ENCODE measurements around the gene TMEM143. TPM values are rescaled to one million over a fixed set of nuclear protein-coding genes. Genes with fewer than 3 reads are reported as not detected.
"Not testable (repeated sequence)": the region's sequence is repeated elsewhere in the genome, so short reads cannot be mapped to it uniquely, and the experiment has no call there.

TMEM143 gene
- total RNA-seq, 2 experiments from 2014 or later = 24.8 to 26.1 TPM

GRCh38 chr19:48303866-48304265 lies 59.9 kb downstream of the TMEM143 start:
- H3K9me3 Mint-ChIP-seq = no peaks in the 10 kb centered on the region
- H3K27me3 Mint-ChIP-seq = peaks cover 2% of the 10 kb centered on the region
- ATAC-seq (ENCODE audit: low read depth) = no peak
- DNase-seq = no peak
- no peaks in the 10 kb centered on the region for H3K4me1 Mint-ChIP-seq
- no peak overlapping the region for H3K4me3 Mint-ChIP-seq
- no peaks in the 10 kb centered on the region for H3K36me3 Mint-ChIP-seq
- POLR2A ChIA-PET = no interaction called here
- no peak overlapping the region for H3K27ac Mint-ChIP-seq

- POLR2A ChIA-PET = no interaction called here
- Mint-ChIP-seq H3K9me3 (no peaks in the 10 kb centered on the region), H3K27me3 (peaks cover 2% of the 10 kb centered on the region), H3K27ac (no peak overlapping the region), H3K36me3 (no peaks in the 10 kb centered on the region), H3K4me1 (no peaks in the 10 kb centered on the region), H3K4me3 (no peak overlapping the region)
- no peak for DNase-seq
- no peak for ATAC-seq (ENCODE audit: low read depth)
Observed at GRCh38 chr19:48303367-48303766, 60.4 kb downstream of the TMEM143 start.

- no peaks in the 10 kb centered on the region for H3K9me3 Mint-ChIP-seq
- DNase-seq (no peak), ATAC-seq (ENCODE audit: low read depth) (no peak)
- H3K27me3 Mint-ChIP-seq = peaks cover 2% of the 10 kb centered on the region
- H3K36me3 Mint-ChIP-seq = no peaks in the 10 kb centered on the region
- POLR2A ChIA-PET = no interaction called here
- H3K4me1 Mint-ChIP-seq = no peaks in the 10 kb centered on the region
- no peak overlapping the region for H3K4me3 Mint-ChIP-seq
- no peak overlapping the region for H3K27ac Mint-ChIP-seq
Observed at GRCh38 chr19:48302600-48302959, 61.2 kb downstream of the TMEM143 start.

- Mint-ChIP-seq H3K4me3 (no peak overlapping the region), H3K27me3 (peaks cover 2% of the 10 kb centered on the region), H3K9me3 (no peaks in the 10 kb centered on the region), H3K36me3 (no peaks in the 10 kb centered on the region), H3K4me1 (no peaks in the 10 kb centered on the region), H3K27ac (no peak overlapping the region)
- POLR2A ChIA-PET = no interaction called here
- no peak for DNase-seq
- no peak for ATAC-seq (ENCODE audit: low read depth)
Observed at GRCh38 chr19:48301886-48302599, 61.7 kb downstream of the TMEM143 start.

- no peaks in the 10 kb centered on the region for H3K9me3 Mint-ChIP-seq
- H3K4me3 Mint-ChIP-seq = no peak overlapping the region
- H3K36me3 Mint-ChIP-seq = no peaks in the 10 kb centered on the region
- H3K27ac Mint-ChIP-seq = no peak overlapping the region
- no peaks in the 10 kb centered on the region for H3K4me1 Mint-ChIP-seq
- POLR2A ChIA-PET = no interaction called here
- ATAC-seq (ENCODE audit: low read depth) (no peak), DNase-seq (no peak)
- peaks cover 7% of the 10 kb centered on the region for H3K27me3 Mint-ChIP-seq
Observed at GRCh38 chr19:48297975-48298374, 65.8 kb downstream of the TMEM143 start.

GRCh38 chr19:48296963-48297734 lies 66.6 kb downstream of the TMEM143 start:
- ATAC-seq (ENCODE audit: low read depth) (no peak), DNase-seq (no peak)
- Mint-ChIP-seq H3K36me3 (no peaks in the 10 kb centered on the region), H3K4me1 (no peaks in the 10 kb centered on the region), H3K4me3 (no peak overlapping the region), H3K27me3 (peaks cover 7% of the 10 kb centered on the region), H3K9me3 (no peaks in the 10 kb centered on the region), H3K27ac (no peak overlapping the region)
- POLR2A ChIA-PET = interaction anchor here (0.6 kb wide), 1 partner anchor 719 kb away, joined by 3 read pairs; no protein-coding TSS in a partner anchor

GRCh38 chr19:48295458-48295857 lies 68.3 kb downstream of the TMEM143 start:
- Mint-ChIP-seq H3K27me3 (peaks cover 11% of the 10 kb centered on the region), H3K4me3 (no peak overlapping the region), H3K9me3 (no peaks in the 10 kb centered on the region), H3K27ac (no peak overlapping the region), H3K4me1 (peaks cover 1% of the 10 kb centered on the region), H3K36me3 (no peaks in the 10 kb centered on the region)
- POLR2A ChIA-PET = no interaction called here
- ATAC-seq (ENCODE audit: low read depth) = no peak
- no peak for DNase-seq

- ATAC-seq (ENCODE audit: low read depth) (no peak), DNase-seq (no peak)
- POLR2A ChIA-PET = interaction anchor here (0.7 to 0.8 kb wide), 2 partner anchors 27 to 221 kb away, joined by 3 read pairs; no protein-coding TSS in a partner anchor
- Mint-ChIP-seq H3K4me1 (peaks cover 1% of the 10 kb centered on the region), H3K27ac (no peak overlapping the region), H3K9me3 (no peaks in the 10 kb centered on the region), H3K27me3 (peaks cover 13% of the 10 kb centered on the region), H3K4me3 (no peak overlapping the region), H3K36me3 (no peaks in the 10 kb centered on the region)
Observed at GRCh38 chr19:48292798-48293197, 70.9 kb downstream of the TMEM143 start.

- not testable (repeated sequence) for H3K9me3 Mint-ChIP-seq; H3K4me1 Mint-ChIP-seq; DNase-seq; H3K36me3 Mint-ChIP-seq; H3K27ac Mint-ChIP-seq; ATAC-seq (ENCODE audit: low read depth)
- POLR2A ChIA-PET = interaction anchor here (1.3 kb wide), 1 partner anchor 25 kb away, joined by 9 read pairs; no protein-coding TSS in a partner anchor
- Mint-ChIP-seq H3K27me3 (peaks cover 13% of the 10 kb centered on the region), H3K4me3 (peak overlapping the region; percentile 81)
Observed at GRCh38 chr19:48291489-48291815, 72.3 kb downstream of the TMEM143 start.

GRCh38 chr19:48290771-48291488 lies 72.8 kb downstream of the TMEM143 start:
- H3K27me3 Mint-ChIP-seq = peaks cover 13% of the 10 kb centered on the region
- ATAC-seq (ENCODE audit: low read depth) (peak; percentile 63), DNase-seq (peak; percentile 78)
- peaks cover 1% of the 10 kb centered on the region for H3K4me1 Mint-ChIP-seq
- H3K9me3 Mint-ChIP-seq = no peaks in the 10 kb centered on the region
- POLR2A ChIA-PET = interaction anchor here (1.3 kb wide), 1 partner anchor 24 kb away, joined by 9 read pairs; no protein-coding TSS in a partner anchor
- H3K4me3 Mint-ChIP-seq = peak overlapping the region; percentile 81
- peaks cover 8% of the 10 kb centered on the region for H3K36me3 Mint-ChIP-seq
- no peak overlapping the region for H3K27ac Mint-ChIP-seq

- Mint-ChIP-seq H3K27me3 (peaks cover 13% of the 10 kb centered on the region), H3K4me1 (peaks cover 1% of the 10 kb centered on the region), H3K4me3 (no peak overlapping the region), H3K27ac (no peak overlapping the region), H3K9me3 (no peaks in the 10 kb centered on the region), H3K36me3 (peaks cover 11% of the 10 kb centered on the region)
- ATAC-seq (ENCODE audit: low read depth) = no peak
- POLR2A ChIA-PET = interaction anchor here (1.3 kb wide), 1 partner anchor 24 kb away, joined by 9 read pairs; no protein-coding TSS in a partner anchor
- DNase-seq = no peak
Observed at GRCh38 chr19:48290401-48290770, 73.4 kb downstream of the TMEM143 start.

GRCh38 chr19:48287748-48288147 lies 76.0 kb downstream of the TMEM143 start:
- Mint-ChIP-seq H3K4me3 (no peak overlapping the region), H3K4me1 (peaks cover 1% of the 10 kb centered on the region), H3K36me3 (peaks cover 13% of the 10 kb centered on the region), H3K9me3 (peaks cover 5% of the 10 kb centered on the region), H3K27ac (no peak overlapping the region), H3K27me3 (peaks cover 6% of the 10 kb centered on the region)
- ATAC-seq (ENCODE audit: low read depth) = no peak
- POLR2A ChIA-PET = no interaction called here
- DNase-seq = no peak

GRCh38 chr19:48284896-48285295 lies 78.8 kb downstream of the TMEM143 start:
- H3K4me1 Mint-ChIP-seq = no peaks in the 10 kb centered on the region
- H3K9me3 Mint-ChIP-seq = peaks cover 5% of the 10 kb centered on the region
- POLR2A ChIA-PET = no interaction called here
- H3K27me3 Mint-ChIP-seq = peaks cover 2% of the 10 kb centered on the region
- H3K36me3 Mint-ChIP-seq = peaks cover 13% of the 10 kb centered on the region
- no peak overlapping the region for H3K4me3 Mint-ChIP-seq
- H3K27ac Mint-ChIP-seq = no peak overlapping the region
- ATAC-seq (ENCODE audit: low read depth) (no peak), DNase-seq (no peak)
